HEK293 (cell line): ENCODE results near the gene IDNK.

Experiments used
- CTCF ChIA-PET: fragments of 350-600 bp; formaldehyde crosslinking; extraction: SDS; loops from one replicate; lab custom pipeline; 2021; ENCODE audit warnings: antibody characterized with exemption; lab: Yijun Ruan, JAX
- POLR2A ChIA-PET: fragments of 300-600 bp; formaldehyde crosslinking; extraction: SDS; loops from one replicate; lab custom pipeline; 2020; ENCODE audit warnings: antibody characterized with exemption, inconsistent platforms; lab: Yijun Ruan, JAX
- H3K27ac ChIP-seq: fragments of 200-500 bp; sonication (Bioruptor generic); 2 replicates; pipeline ENCODE4 v1.5.1; 2014; ENCODE audit warnings: low read depth, low read length, control low read depth, inconsistent platforms; ENCODE audit errors: extremely low read depth
- H3K36me3 ChIP-seq, 2 experiments: fragments of 200-500 bp in 1 of 2; sonication (Bioruptor generic) in 1 of 2; 1 replicate in 1 of 2; 2 replicates in 1 of 2; pipeline ENCODE4 v1.5.1; 2014 to 2017; ENCODE audit warnings: inconsistent platforms in 2 of 2, low read length in 2 of 2; ENCODE audit not compliant: control insufficient read depth in 2 of 2, insufficient read depth in 1 of 2
- H3K4me1 ChIP-seq: fragments of 200-500 bp; sonication (Bioruptor generic); 2 replicates; pipeline ENCODE4 v1.5.1; 2014; ENCODE audit warnings: mild to moderate bottlenecking, low read length, inconsistent platforms; ENCODE audit not compliant: control insufficient read depth, insufficient read depth
- H3K4me3 ChIP-seq: 2 replicates; pipeline ENCODE4 v1.5.1; 2011; ENCODE audit warnings: low read depth, mild to moderate bottlenecking, control low read depth, low read length, moderate library complexity
- H3K9me3 ChIP-seq: fragments of 200-500 bp; sonication (Bioruptor generic); 2 replicates; pipeline ENCODE4 v1.5.1; 2014; ENCODE audit warnings: low read depth, low read length, inconsistent platforms; ENCODE audit not compliant: control insufficient read depth, insufficient read depth
- KLF17 ChIP-seq: fragments of 450-650 bp; formaldehyde crosslinking; IDR thresholded peaks from 2 replicates; pipeline ENCODE4 v1.5.1; 2016; ENCODE audit warnings: missing biosample characterization, missing genetic modification characterization
- KLF7 ChIP-seq: fragments of 450-650 bp; formaldehyde crosslinking; IDR thresholded peaks from 2 replicates; pipeline ENCODE4 v1.5.1; 2016; ENCODE audit warnings: missing biosample characterization, missing genetic modification characterization, borderline replicate concordance
- PATZ1 ChIP-seq: fragments of 450-650 bp; formaldehyde crosslinking; IDR thresholded peaks from 2 replicates; pipeline ENCODE4 v1.5.1; 2016; ENCODE audit warnings: missing biosample characterization, missing genetic modification characterization
- SP2 ChIP-seq: fragments of 450-650 bp; formaldehyde crosslinking; IDR thresholded peaks from 2 replicates; pipeline ENCODE4 v1.5.1; 2016; ENCODE audit warnings: missing biosample characterization, missing genetic modification characterization
- SP7 ChIP-seq: fragments of 450-650 bp; formaldehyde crosslinking; IDR thresholded peaks from 2 replicates; pipeline ENCODE4 v1.5.1; 2016; ENCODE audit warnings: missing biosample characterization, missing genetic modification characterization
- YY2 ChIP-seq: fragments of 450-650 bp; formaldehyde crosslinking; IDR thresholded peaks from 2 replicates; pipeline ENCODE4 v1.5.1; 2016; ENCODE audit warnings: missing biosample characterization, missing genetic modification characterization
- ZBTB11 ChIP-seq: fragments of 450-650 bp; formaldehyde crosslinking; conservative IDR thresholded peaks from 2 replicates; pipeline ENCODE4 v1.5.1; 2016; ENCODE audit warnings: low read depth, missing biosample characterization, missing genetic modification characterization
- ZFHX2 ChIP-seq: fragments of 450-650 bp; formaldehyde crosslinking; conservative IDR thresholded peaks from 2 replicates; pipeline ENCODE4 v1.5.1; 2016; ENCODE audit warnings: missing biosample characterization, missing genetic modification characterization
- ZNF146 ChIP-seq: fragments of 450-650 bp; formaldehyde crosslinking; IDR thresholded peaks from 2 replicates; pipeline ENCODE4 v1.5.1; 2016; ENCODE audit warnings: missing biosample characterization, missing genetic modification characterization
- ZNF155 ChIP-seq: fragments of 450-650 bp; formaldehyde crosslinking; IDR thresholded peaks from 2 replicates; pipeline ENCODE4 v1.5.1; 2016; ENCODE audit warnings: missing biosample characterization, missing genetic modification characterization
- ZNF16 ChIP-seq: fragments of 450-650 bp; formaldehyde crosslinking; IDR thresholded peaks from 2 replicates; pipeline ENCODE4 v1.5.1; 2016; ENCODE audit warnings: low read depth, missing biosample characterization, missing genetic modification characterization
- ZNF26 ChIP-seq: fragments of 450-650 bp; formaldehyde crosslinking; IDR thresholded peaks from 2 replicates; pipeline ENCODE4 v1.5.1; 2016; ENCODE audit warnings: missing biosample characterization, missing genetic modification characterization
- ZNF335 ChIP-seq: fragments of 450-650 bp; formaldehyde crosslinking; conservative IDR thresholded peaks from 2 replicates; pipeline ENCODE4 v1.5.1; 2016; ENCODE audit warnings: missing biosample characterization, missing genetic modification characterization
- ZNF341 ChIP-seq: fragments of 450-650 bp; formaldehyde crosslinking; IDR thresholded peaks from 2 replicates; pipeline ENCODE4; 2016; ENCODE audit warnings: low read depth, missing biosample characterization, missing genetic modification characterization
- ZNF366 ChIP-seq: fragments of 450-650 bp; formaldehyde crosslinking; conservative IDR thresholded peaks from 2 replicates; pipeline ENCODE4 v1.5.1; 2016; ENCODE audit warnings: missing biosample characterization, missing genetic modification characterization
- ZNF398 ChIP-seq: fragments of 450-650 bp; formaldehyde crosslinking; IDR thresholded peaks from 2 replicates; pipeline ENCODE4 v1.5.1; 2017; ENCODE audit warnings: missing biosample characterization, missing genetic modification characterization
- ZNF561 ChIP-seq: fragments of 450-650 bp; IDR thresholded peaks from 2 replicates; pipeline ENCODE4 v1.5.1; 2018; ENCODE audit warnings: missing biosample characterization, missing genetic modification characterization, borderline replicate concordance
- ZNF600 ChIP-seq: fragments of 450-650 bp; formaldehyde crosslinking; IDR thresholded peaks from 2 replicates; pipeline ENCODE4 v1.5.1; 2016; ENCODE audit warnings: missing biosample characterization, missing genetic modification characterization
- ZNF660 ChIP-seq: fragments of 450-650 bp; IDR thresholded peaks from 2 replicates; pipeline ENCODE4 v1.5.1; 2018; ENCODE audit warnings: missing biosample characterization, mild to moderate bottlenecking, missing genetic modification characterization
- ZNF670 ChIP-seq: fragments of 450-650 bp; formaldehyde crosslinking; IDR thresholded peaks from 2 replicates; pipeline ENCODE4 v1.5.1; 2016; ENCODE audit warnings: missing biosample characterization, missing genetic modification characterization, low read depth
- ZSCAN5A ChIP-seq: fragments of 450-650 bp; formaldehyde crosslinking; IDR thresholded peaks from 2 replicates; pipeline ENCODE4 v1.5.1; 2016; ENCODE audit warnings: missing biosample characterization, missing genetic modification characterization
- ZXDB ChIP-seq: fragments of 450-650 bp; formaldehyde crosslinking; IDR thresholded peaks from 2 replicates; pipeline ENCODE4 v1.5.1; 2016; ENCODE audit warnings: missing biosample characterization, missing genetic modification characterization
- TF ChIP-seq, protein P1 (sequence below): fragments of 450-650 bp; formaldehyde crosslinking; IDR thresholded peaks from 2 replicates; pipeline ENCODE4 v1.5.1; 2016; ENCODE audit warnings: missing biosample characterization, missing genetic modification characterization

IDNK gene

GRCh38 chr9:83622939-83623678 lies at the start of gene IDNK:
TSS of gene IDNK (plus strand) at chr9:83623143. CDS start at chr9:83623172, 29 bp downstream.
- ChIA-PET POLR2A (interaction anchor here (0.6 to 2.0 kb wide), 2 partner anchors 9 to 84 kb away, joined by 3 to 9 read pairs; partner anchors contain the start of gene UBQLN1), CTCF (interaction anchor here (0.6 to 0.7 kb wide), 2 partner anchors 20 to 29 kb away, joined by 3 to 4 read pairs; no protein-coding TSS in a partner anchor)
- Histone ChIP-seq H3K4me3 (peak within 1 kb of the TSS; percentile 73), H3K36me3 (peaks cover 0 to 10% of the 10 kb centered on the region in 2 experiments; a peak in 1 of 3 replicates), H3K27ac (peak within 1 kb of the TSS; percentile 76), H3K9me3 (no peaks in the 10 kb centered on the region), H3K4me1 (no peaks in the 10 kb centered on the region; the same call in 1 of the 2 replicates)
- peak; percentile 69 for TF ChIP-seq ZBTB11 (tag by site-specific recombination)
- TF ChIP-seq KLF17 = 0 out of 2 replicates have a peak, but pooled peaks have one; percentile 25
- TF ChIP-seq ZNF398 = peak; percentile 97
- TF ChIP-seq YY2 (tag by site-specific recombination) = peak; percentile 38; the same call in 1 of the 2 replicates
- TF ChIP-seq ZNF600 (tag by site-specific recombination) = peak; percentile 33; the same call in 1 of the 2 replicates
- TF ChIP-seq ZNF366 (tag by site-specific recombination) = peak; percentile 94
- no peak for TF ChIP-seq ZNF670
- no peak for TF ChIP-seq ZNF26 (tag by site-specific recombination)
- TF ChIP-seq, protein P1, sequence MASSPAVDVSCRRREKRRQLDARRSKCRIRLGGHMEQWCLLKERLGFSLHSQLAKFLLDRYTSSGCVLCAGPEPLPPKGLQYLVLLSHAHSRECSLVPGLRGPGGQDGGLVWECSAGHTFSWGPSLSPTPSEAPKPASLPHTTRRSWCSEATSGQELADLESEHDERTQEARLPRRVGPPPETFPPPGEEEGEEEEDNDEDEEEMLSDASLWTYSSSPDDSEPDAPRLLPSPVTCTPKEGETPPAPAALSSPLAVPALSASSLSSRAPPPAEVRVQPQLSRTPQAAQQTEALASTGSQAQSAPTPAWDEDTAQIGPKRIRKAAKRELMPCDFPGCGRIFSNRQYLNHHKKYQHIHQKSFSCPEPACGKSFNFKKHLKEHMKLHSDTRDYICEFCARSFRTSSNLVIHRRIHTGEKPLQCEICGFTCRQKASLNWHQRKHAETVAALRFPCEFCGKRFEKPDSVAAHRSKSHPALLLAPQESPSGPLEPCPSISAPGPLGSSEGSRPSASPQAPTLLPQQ (tag by site-specific recombination) = peak; percentile 58; the same call in 1 of the 2 replicates
- TF ChIP-seq ZSCAN5A (tag by site-specific recombination) = no peak
- TF ChIP-seq SP2 (tag by site-specific recombination) = peak; percentile 88
- peak; percentile 29; the same call in 1 of the 2 replicates for TF ChIP-seq ZNF335 (tag by site-specific recombination)
- TF ChIP-seq ZFHX2 (tag by site-specific recombination) = no peak
- 0 out of 2 replicates have a peak, but pooled peaks have one; percentile 33 for TF ChIP-seq ZNF660 (tag by site-specific recombination)
- TF ChIP-seq KLF7 = 0 out of 2 replicates have a peak, but pooled peaks have one; percentile 24
- peak; percentile 55; the same call in 1 of the 2 replicates for TF ChIP-seq ZNF341
- peak; percentile 39; the same call in 1 of the 2 replicates for TF ChIP-seq ZNF561 (tag by site-specific recombination)
- peak; percentile 30; the same call in 1 of the 2 replicates for TF ChIP-seq SP7
- TF ChIP-seq ZNF155 (tag by site-specific recombination) = no peak
- peak; percentile 92 for TF ChIP-seq PATZ1
- TF ChIP-seq ZNF16 (tag by site-specific recombination) = no peak
- peak; percentile 56 for TF ChIP-seq ZXDB
- TF ChIP-seq ZNF146 = no peak
